Stimulated activated CD4-positive, alpha-beta T cell treated with anti-CD3 and anti-CD28 coated beads, TNF-alpha, amount 100 ng/mL, for 1 hour (primary cell): Measurements from ENCODE around the gene IQGAP3.

Experiments used
- DNase-seq, 3 donors: peaks; one replicate each; pipeline ENCODE4 v3.0.0-alpha.2; 2020; ENCODE audit warnings: low read depth in 3 of 3, low spot score in 1 of 3

Gene IQGAP3

DNA sequence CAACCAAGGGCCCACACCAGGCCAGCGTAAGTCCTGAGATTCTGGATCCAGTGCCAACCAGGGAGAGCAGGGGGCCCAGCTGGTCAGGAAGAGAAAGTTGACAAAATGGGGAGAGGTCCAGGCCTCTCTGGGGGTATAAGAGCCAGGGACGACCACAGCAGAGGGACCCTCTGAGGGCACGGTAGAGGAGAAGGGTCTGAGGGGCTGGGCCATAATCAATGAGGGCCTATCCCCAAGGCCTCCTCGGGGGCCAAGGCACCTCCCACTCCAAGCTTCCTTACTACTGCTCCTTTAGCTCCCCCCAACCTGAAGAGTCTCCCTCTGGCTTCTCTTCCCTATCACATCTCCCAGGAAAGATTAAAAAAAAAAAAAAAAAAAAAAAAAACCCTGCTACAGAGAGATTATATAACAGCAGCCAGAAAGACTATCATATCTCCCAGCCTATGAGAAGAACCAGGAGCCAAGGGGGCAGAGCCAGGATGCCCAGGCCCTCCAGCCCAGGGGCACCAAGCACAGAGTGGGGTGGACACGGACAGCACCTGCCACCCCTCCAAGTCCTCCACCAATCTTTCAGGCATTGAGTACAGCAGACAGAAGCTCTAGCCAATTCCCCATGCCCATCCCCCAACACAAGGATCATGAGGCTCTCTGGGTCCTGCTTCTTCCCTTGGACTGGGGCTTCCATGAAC is 74.5 kb downstream of the IQGAP3 start:
- DNase-seq, result no peak

DNA sequence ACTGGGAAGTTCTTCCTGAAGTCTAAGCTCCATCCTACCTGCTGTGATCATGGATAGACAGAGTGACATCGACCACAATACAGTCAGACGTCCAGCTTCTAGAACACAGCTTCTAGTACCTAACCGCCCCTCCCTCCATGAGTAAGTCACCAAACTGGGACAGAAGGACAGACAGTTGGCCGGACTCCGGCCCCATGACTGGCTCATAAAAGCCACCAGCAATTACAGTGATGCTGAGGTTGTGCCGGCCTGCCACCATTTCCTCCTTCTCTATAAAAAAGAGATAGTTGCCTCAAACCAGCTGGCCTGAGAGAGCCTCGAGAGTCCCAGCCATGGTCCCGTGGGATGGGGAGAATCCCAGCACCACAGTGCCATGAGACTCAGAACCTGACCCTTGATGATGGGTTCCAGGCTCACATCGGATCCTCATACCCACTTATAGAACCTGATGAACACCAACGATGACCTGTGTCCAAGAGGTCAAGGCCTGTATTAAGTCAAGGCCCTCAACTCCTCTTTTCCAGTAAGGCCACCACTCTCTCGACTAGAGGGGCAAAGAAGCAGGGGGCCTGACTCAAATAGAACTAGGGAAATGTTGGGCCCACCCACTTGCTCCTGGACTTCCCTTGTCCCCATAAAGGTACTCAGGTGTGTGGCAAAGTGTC is 75.2 kb downstream of the IQGAP3 start:
- DNase-seq, result no peak

- no peak for DNase-seq
Measured at GRCh38 chr1:156496211-156496761, 76.1 kb downstream of the IQGAP3 start.

- no peak for DNase-seq
Measured at GRCh38 chr1:156495401-156496140, 76.8 kb downstream of the IQGAP3 start.

GRCh38 chr1:156494309-156494895 is 78.0 kb downstream of the IQGAP3 start:
- DNase-seq, result no peak

GRCh38 chr1:156493742-156494141 is 78.6 kb downstream of the IQGAP3 start:
- no peak for DNase-seq

DNA sequence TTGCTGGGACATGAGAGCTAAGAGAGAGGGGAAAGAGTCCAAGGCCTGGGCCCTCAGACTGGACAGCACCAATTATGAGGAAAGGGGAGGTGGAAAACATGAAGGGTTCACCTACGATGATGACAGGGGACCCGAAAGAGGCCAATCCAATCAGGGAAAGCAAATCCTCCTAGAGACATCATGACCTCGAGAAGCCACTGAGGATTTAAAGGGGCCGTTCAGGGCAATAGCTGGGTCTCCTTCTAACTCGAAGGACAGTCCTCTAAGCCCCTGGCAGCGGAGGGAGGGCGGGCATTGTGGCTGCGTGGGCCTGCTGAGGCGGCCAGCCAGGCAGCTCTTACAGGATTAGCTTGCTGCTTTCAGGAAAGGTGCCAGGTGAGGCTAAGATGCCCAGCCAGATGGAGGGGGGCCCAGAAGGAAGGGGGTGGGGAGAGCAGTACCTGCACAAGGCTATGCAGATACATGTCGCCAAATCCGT is 79.2 kb downstream of the IQGAP3 start:
- no peak for DNase-seq

DNA sequence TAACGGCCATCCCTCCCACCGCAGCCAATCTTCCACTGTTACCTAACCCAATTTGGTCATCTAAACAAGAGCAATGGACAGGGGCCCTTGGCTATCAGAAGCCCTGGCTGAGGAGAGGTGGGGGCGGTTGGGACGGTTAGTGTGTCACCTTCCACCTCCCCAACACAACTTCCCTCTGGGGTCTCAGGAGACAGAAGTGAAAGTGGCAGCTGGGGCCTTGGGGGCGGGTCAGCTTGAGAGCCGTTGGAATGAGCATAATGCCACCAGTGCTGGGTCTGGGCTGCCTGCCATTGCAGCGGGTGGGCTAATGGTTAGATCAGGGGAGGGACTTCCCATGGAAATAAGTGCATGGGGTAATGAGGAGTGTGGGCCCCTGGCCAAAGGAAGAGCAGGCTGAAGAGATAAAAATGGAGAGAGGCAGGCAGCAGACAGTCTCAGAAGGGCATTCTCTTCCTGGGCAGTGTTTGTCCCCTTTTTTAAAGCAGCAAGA is 79.7 kb downstream of the IQGAP3 start:
- DNase-seq, result no peak

DNA sequence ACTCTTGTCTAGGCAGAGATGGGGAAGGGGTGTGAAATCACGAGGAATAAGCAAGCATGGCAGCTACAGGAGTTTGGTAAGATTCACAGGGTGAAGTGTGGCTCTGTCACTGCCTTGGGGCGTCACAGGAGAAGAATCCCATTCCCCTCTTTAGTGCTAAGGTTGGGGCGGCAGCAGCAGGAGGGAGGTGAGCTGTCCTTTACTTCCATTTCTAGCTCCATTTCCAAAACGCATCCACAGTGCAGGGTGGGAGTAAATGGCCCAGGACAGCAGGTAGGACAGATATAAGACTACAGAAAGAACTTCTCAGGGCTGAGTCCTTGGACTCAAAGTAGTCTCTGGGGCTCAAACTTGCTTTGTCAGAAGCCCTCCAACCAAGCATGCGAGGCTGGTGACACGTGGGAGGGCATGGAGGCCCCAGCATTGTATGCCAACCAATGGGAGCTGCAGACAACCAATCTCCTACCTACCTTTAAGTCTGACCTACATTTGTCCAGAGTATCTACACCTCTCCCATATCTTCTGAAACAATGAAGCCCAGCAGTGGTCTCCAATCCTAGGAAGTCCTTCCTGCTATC is 80.3 kb downstream of the IQGAP3 start:
- DNase-seq, result no peak

DNA sequence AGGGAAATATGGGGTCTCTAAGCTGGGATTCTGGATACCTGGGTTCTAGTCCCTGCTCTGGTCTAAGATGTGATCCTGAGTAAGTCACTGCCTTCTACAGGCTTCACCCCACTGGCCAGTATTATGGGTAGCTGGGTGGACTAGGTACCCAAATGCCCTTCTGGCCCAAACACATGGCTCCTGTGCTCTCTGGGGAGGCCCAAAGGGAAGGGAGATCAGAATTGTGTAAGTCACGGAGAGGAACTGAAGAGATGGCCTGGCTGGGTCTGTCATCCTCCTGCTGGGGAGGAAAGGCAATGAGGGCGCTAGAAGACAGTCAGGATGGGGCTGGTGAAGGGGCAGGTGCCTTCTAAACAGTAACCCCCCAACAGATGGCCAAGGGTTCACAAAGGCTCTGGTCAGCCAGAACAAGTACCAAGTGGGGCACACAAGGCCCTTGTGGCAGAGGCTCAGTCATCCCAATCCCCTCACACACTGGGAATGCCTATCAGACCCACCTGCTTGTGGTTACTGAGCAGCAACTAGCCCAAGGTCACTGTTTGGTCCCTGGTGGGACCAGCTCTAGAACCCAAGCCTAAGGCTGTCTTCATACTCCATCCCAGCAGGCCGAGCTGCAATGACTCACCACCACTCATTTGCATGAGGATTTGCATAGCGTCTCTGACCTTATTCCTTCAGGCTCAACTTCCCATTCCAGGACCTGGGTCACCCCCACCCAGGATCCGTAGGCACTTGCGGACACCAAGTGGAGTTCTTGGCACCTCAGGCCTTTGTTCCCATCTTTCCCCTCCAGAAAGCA is 81.0 kb downstream of the IQGAP3 start:
- DNase-seq, result no peak

DNA sequence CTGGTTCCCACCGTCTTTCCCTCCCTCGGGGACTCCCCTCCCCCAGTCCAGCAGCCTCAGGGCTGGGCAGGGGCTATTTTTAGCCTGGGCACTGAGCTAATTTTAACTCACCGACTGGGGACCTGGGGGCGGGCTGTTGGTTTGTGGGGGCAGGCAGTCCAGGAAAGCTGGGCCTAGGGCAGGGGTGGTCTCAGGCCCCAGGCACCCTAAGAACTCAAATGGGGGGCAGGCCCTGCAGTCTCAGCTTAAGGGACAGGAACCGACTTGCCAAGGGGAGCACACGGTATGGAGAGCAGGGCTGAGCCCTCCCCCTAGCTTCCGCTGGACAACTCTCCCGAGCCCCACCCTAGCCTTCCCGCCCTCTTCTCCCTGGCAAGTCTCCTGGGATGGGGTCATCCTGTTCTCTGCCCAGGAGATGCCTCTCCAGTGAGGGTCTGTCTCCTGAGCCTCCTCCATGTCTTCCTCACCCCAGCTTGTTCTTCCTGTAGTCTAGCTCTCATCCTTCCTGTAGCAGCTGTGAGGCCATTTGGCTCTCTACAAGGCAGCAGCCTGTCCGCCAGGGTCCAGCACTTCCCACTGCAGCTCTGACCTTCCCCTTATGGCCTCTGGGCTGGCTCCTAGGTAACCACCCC is 81.8 kb downstream of the IQGAP3 start:
- no peak for DNase-seq

GRCh38 chr1:156489935-156490293 is 82.5 kb downstream of the IQGAP3 start:
- no peak for DNase-seq

DNA sequence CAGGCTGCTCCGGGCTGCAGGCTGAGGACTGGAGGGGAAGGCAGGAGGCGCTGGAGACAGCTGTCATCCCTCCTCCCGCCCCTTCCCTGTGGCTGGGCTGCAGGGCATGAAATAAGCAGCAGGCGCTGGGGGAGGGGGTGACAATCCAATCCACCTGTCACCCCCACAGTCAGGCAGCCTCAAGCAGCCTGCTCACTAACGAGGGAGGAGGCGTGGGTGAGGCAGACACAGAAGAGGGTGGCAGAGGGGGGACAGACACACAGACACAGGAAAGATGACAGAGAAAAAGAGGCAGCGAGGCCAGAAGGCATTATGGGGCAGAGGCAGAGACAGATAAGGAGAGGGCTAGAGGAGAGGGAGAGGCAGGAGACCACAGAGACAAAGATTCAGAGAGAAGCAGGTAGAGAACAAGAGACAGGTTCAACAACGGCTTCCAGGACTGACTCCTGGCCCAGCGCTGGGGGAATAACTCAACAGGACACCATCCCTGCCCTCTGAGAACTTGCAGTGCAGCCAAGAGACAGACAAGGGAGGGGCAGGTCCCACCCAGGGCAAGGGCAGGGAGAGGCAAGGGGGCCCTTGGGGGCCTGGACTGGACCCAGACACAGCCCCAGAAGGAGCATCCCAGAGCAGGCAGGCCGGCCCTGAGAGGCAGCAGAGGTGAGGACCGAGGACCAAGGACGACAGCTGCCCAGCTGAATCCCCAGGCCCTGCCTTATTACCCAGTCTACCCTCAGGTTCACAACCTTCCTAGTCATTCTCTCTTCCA is 83.0 kb downstream of the IQGAP3 start:
- no peak for DNase-seq

GRCh38 chr1:156488566-156489165 is 83.7 kb downstream of the IQGAP3 start:
- DNase-seq, result no peak

DNA sequence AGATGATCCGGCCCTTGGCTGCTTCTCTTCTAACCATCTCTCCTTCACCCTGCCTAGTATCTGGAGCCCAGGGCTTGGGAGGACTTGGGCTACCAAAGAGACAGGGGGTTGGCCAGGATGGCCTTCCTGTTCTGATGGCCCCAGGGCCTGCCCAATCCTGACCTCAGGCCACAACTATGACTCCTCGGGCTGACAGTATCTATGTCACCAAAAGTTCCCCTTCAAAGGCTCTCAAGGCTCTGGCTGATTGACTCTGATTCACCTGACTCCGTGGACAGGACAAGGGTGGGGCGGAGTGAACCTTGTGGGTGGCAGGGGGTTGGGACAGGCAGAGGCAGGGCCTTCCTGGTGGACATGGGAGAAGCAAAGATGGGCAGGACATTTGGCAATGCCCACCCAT is 84.5 kb downstream of the IQGAP3 start:
- DNase-seq, result no peak

DNA sequence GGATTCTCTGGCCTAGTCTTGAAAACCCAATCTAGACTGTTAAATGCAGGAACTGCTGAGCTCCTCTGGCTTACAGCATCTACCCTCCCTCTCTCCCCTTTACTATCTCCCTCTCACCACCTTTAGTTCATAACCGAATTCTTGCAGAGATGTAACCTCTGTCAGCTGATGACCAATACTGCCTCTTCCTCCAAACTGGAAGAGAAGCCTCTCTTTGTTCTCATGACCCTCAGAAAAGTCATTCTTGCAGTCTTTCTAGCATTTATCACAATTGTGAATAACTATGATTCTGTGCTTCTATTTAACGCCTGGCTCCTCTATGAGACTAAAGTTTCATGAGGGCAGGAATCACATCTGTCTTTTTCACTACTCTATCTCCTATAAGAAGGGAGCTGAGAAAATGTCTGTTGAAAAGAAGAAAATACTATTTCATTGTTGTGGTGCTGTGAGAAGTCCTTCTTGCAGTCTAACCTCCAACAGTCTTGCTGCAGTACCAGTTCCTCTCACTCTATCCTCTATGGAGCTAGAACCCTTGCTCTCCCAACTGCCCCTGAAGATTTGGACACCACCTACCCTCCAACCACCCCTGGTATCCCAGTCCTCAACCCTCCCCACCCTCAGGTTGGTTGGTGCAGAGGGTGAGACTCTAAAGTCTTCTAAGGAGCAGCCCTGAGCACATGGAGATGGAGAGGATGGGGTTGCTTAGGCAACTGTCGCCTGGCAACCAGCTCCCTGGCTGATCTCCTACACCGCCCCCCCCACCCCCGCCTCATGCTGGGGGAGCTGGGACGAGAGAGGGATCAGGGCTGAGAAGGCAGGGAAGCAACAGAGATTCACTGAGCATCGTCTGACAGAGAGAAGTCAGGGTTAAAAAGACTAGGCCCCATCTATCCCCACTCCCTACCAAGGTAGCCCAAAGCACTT is 85.7 kb downstream of the IQGAP3 start:
- no peak for DNase-seq

GRCh38 chr1:156485984-156486383 is 86.4 kb downstream of the IQGAP3 start:
- DNase-seq, result no peak
